H1 (cell line): ENCODE results near the gene KRTAP12-3. TPM values are rescaled to one million over a fixed set of nuclear protein-coding genes. Genes with fewer than 3 reads are reported as not detected.

Experiments
- CTCF ChIA-PET: fragments of 300-600 bp; sonication (Branson Sonifier 250); formaldehyde crosslinking; loops from one replicate; lab custom pipeline; 2021; ENCODE audit not compliant: partially characterized antibody; lab: Charles Lee
- POLR2A ChIA-PET: fragments of 300-600 bp; sonication (Branson Sonifier 250); formaldehyde crosslinking; loops from one replicate; lab custom pipeline; 2021; ENCODE audit warnings: inconsistent platforms; ENCODE audit not compliant: partially characterized antibody; lab: Charles Lee
- DNase-seq, 2 experiments: peaks; one replicate each; pipeline versions ENCODE4 v3.0.0 to v3.0.0-alpha.2; 2010 to 2022; ENCODE audit warnings: low spot score in 2 of 2, low read depth in 1 of 2, mixed read lengths in 1 of 2
- FAIRE-seq: peaks from 2 replicates; lab custom pipeline; 2011; peaks lifted over from hg19 to GRCh38; lab: Jason Lieb, UNC
- H2AFZ ChIP-seq: 2 replicates; pipeline ENCODE4 v1.8.1; 2012; ENCODE audit warnings: low read length, inconsistent platforms
- H2AK5ac ChIP-seq: 2 replicates; pipeline ENCODE4 v1.6.1; 2013; ENCODE audit warnings: low read depth, low read length
- H2BK120ac ChIP-seq: replicated peaks from 2 replicates; pipeline ENCODE3; 2013; ENCODE audit warnings: low read depth, low read length, inconsistent platforms
- H2BK12ac ChIP-seq: 2 replicates; pipeline ENCODE4 v1.6.1; 2013; ENCODE audit warnings: low read depth, low read length
- H2BK15ac ChIP-seq: 2 replicates; pipeline ENCODE4 v1.6.1; 2013; ENCODE audit warnings: low read length
- H2BK20ac ChIP-seq: 2 replicates; pipeline ENCODE4 v1.6.1; 2013; ENCODE audit warnings: low read length
- H2BK5ac ChIP-seq: 2 replicates; pipeline ENCODE4 v1.6.1; 2013; ENCODE audit warnings: low read depth, low read length
- H3K14ac ChIP-seq: 2 replicates; pipeline ENCODE4 v1.6.1; 2013; ENCODE audit warnings: inconsistent platforms; ENCODE audit not compliant: insufficient read length
- H3K18ac ChIP-seq: 2 replicates; pipeline ENCODE4 v1.6.1; 2013; ENCODE audit warnings: low read length; ENCODE audit errors: extremely low read depth
- H3K23ac ChIP-seq: 2 replicates; pipeline ENCODE4 v1.6.1; 2013; ENCODE audit warnings: inconsistent platforms; ENCODE audit not compliant: insufficient read length
- H3K23me2 ChIP-seq: 2 replicates; pipeline ENCODE4 v1.6.1; 2013; ENCODE audit warnings: low read depth, low read length
- H3K27ac ChIP-seq: 2 replicates; pipeline ENCODE4 v1.6.1; 2011; ENCODE audit warnings: low read depth, low read length, inconsistent platforms
- H3K27me3 ChIP-seq, 4 experiments: replicated peaks in 1 of 4; 1 replicate in 1 of 4; 2 replicates in 3 of 4; pipeline versions ENCODE4 v1.6.1 to v1.8.1; 2011 to 2013; ENCODE audit warnings: low read length in 3 of 4, mild to moderate bottlenecking in 3 of 4, inconsistent platforms in 2 of 4, mixed read lengths in 2 of 4, moderate library complexity in 1 of 4; ENCODE audit not compliant: control insufficient read depth in 3 of 4, insufficient read depth in 3 of 4; ENCODE audit errors: extremely low read depth in 1 of 4
- H3K36me3 ChIP-seq, 4 experiments: 2 replicates each; pipeline versions ENCODE4 v1.6.1 to v1.8.1; 2011 to 2013; ENCODE audit warnings: mild to moderate bottlenecking in 4 of 4, low read length in 3 of 4, moderate library complexity in 2 of 4, control low read depth in 1 of 4, inconsistent platforms in 1 of 4; ENCODE audit not compliant: insufficient read depth in 4 of 4, control insufficient read depth in 2 of 4
- H3K4ac ChIP-seq: replicated peaks from 2 replicates; pipeline ENCODE3; 2013; ENCODE audit warnings: low read length, low read depth, mixed read lengths, inconsistent platforms; ENCODE audit not compliant: insufficient read length
- H3K4me1 ChIP-seq, 4 experiments: replicated peaks in 1 of 4; 1 replicate in 1 of 4; 2 replicates in 3 of 4; pipeline versions ENCODE4 v1.6.1 to v1.8.1; 2011 to 2013; ENCODE audit warnings: low read length in 3 of 4, inconsistent platforms in 2 of 4, mixed read lengths in 1 of 4; ENCODE audit not compliant: insufficient read depth in 4 of 4, control insufficient read depth in 3 of 4
- H3K4me2 ChIP-seq, 2 experiments: 2 replicates each; pipeline versions ENCODE4 v1.6.1 to v1.8.1; 2011 to 2013; ENCODE audit warnings: low read depth in 2 of 2, low read length in 2 of 2, control low read depth in 1 of 2, inconsistent platforms in 1 of 2, mild to moderate bottlenecking in 1 of 2; ENCODE audit not compliant: insufficient read depth in 1 of 2
- H3K4me3 ChIP-seq, 4 experiments: fragments of 200-600, 300-600 bp in 1 of 4; sonication (generic), shearing (Covaris generic), sonication (Bioruptor Twin) in 1 of 4; 2 replicates each; pipeline versions ENCODE4 v1.5.1 to v1.8.1; 2011 to 2016; ENCODE audit warnings: low read length in 4 of 4, low read depth in 3 of 4, control low read depth in 2 of 4, inconsistent platforms in 2 of 4, mild to moderate bottlenecking in 2 of 4, mixed read lengths in 1 of 4, moderate library complexity in 1 of 4; ENCODE audit not compliant: insufficient read depth in 2 of 4; ENCODE audit errors: extremely low read depth in 1 of 4
- H3K56ac ChIP-seq: replicated peaks from 2 replicates; pipeline ENCODE3; 2013; ENCODE audit warnings: low read depth, mild to moderate bottlenecking, mixed read lengths, low read length, inconsistent platforms; ENCODE audit not compliant: insufficient read length
- H3K79me1 ChIP-seq: 2 replicates; pipeline ENCODE4 v1.6.1; 2013; ENCODE audit warnings: low read depth, low read length, control low read depth
- H3K79me2 ChIP-seq, 2 experiments: 2 replicates each; pipeline versions ENCODE4 v1.6.1 to v1.8.1; 2012 to 2013; ENCODE audit warnings: low read length in 2 of 2, mild to moderate bottlenecking in 2 of 2, inconsistent platforms in 1 of 2; ENCODE audit not compliant: insufficient read depth in 2 of 2, control insufficient read depth in 1 of 2
- H3K9ac ChIP-seq, 4 experiments: replicated peaks in 1 of 4; 1 replicate in 1 of 4; 2 replicates in 3 of 4; pipeline versions ENCODE4 v1.6.1 to v1.8.1; 2011 to 2013; ENCODE audit warnings: low read depth in 3 of 4, low read length in 3 of 4, control low read depth in 2 of 4, mild to moderate bottlenecking in 2 of 4, moderate library complexity in 2 of 4, inconsistent platforms in 1 of 4; ENCODE audit errors: extremely low read depth in 1 of 4
- H3K9me3 ChIP-seq, 2 experiments: 2 replicates each; pipeline versions ENCODE4 v1.6.1 to v1.8.1; 2012 to 2013; ENCODE audit warnings: mild to moderate bottlenecking in 2 of 2, moderate library complexity in 2 of 2, control low read depth in 1 of 2, inconsistent platforms in 1 of 2, low read depth in 1 of 2, low read length in 1 of 2, mixed read lengths in 1 of 2; ENCODE audit not compliant: insufficient read depth in 2 of 2
- H4K20me1 ChIP-seq, 2 experiments: replicated peaks in 1 of 2; 2 replicates each; pipeline versions ENCODE3 to v1.8.1; 2011 to 2013; ENCODE audit warnings: inconsistent platforms in 2 of 2, low read length in 2 of 2, mild to moderate bottlenecking in 1 of 2; ENCODE audit not compliant: insufficient read depth in 2 of 2, control insufficient read depth in 1 of 2
- H4K5ac ChIP-seq: 2 replicates; pipeline ENCODE4 v1.6.1; 2013; ENCODE audit warnings: low read length, low read depth, mixed read lengths, inconsistent platforms; ENCODE audit not compliant: insufficient read length
- H4K8ac ChIP-seq: 2 replicates; pipeline ENCODE4 v1.8.0; 2013; ENCODE audit warnings: mild to moderate bottlenecking, moderate library complexity, low read length, inconsistent platforms; ENCODE audit not compliant: insufficient read depth; ENCODE audit errors: extremely low read depth
- H4K91ac ChIP-seq: replicated peaks from 2 replicates; pipeline ENCODE3; 2013; ENCODE audit warnings: low read length, mixed read lengths, inconsistent platforms; ENCODE audit not compliant: insufficient read length
- ATF3 ChIP-seq: IDR thresholded peaks from 2 replicates; pipeline ENCODE4 v1.6.1; 2011; ENCODE audit warnings: low read depth, mild to moderate bottlenecking, low read length; ENCODE audit not compliant: insufficient read depth
- CBX5 ChIP-seq: fragments of 300-800, 300-1000 bp; sonication (generic); IDR thresholded peaks from 2 replicates; pipeline ENCODE4 v1.7.1; 2016; ENCODE audit warnings: antibody characterized with exemption, low read length, low read depth
- CREB1 ChIP-seq: IDR thresholded peaks from 2 replicates; pipeline ENCODE4 v1.6.1; 2012; ENCODE audit warnings: inconsistent platforms
- FOSL1 ChIP-seq: IDR thresholded peaks from 2 replicates; pipeline ENCODE4 v1.6.1; 2011; ENCODE audit warnings: mild to moderate bottlenecking, low read depth, low read length, moderate library complexity; ENCODE audit not compliant: insufficient read depth
- HDAC2 ChIP-seq, 2 experiments: fragments of 300-600 bp in 1 of 2; sonication (generic) in 1 of 2; IDR thresholded peaks; 2 replicates each; pipeline ENCODE4 v1.6.1; 2011 to 2012; ENCODE audit warnings: low read depth in 2 of 2, low read length in 2 of 2, mild to moderate bottlenecking in 2 of 2, moderate library complexity in 2 of 2, borderline replicate concordance in 1 of 2, inconsistent platforms in 1 of 2
- KDM1A ChIP-seq: fragments of 200-600, 300-600 bp; sonication (generic); IDR thresholded peaks from 2 replicates; pipeline ENCODE4 v1.7.1; 2016; ENCODE audit warnings: mild to moderate bottlenecking, low read length, borderline replicate concordance
- POU5F1 ChIP-seq: IDR thresholded peaks from 2 replicates; pipeline ENCODE4 v1.6.1; 2011; ENCODE audit warnings: low read depth, mild to moderate bottlenecking, low read length, moderate library complexity
- SIX5 ChIP-seq: IDR thresholded peaks from 2 replicates; pipeline ENCODE4 v1.6.1; 2011; ENCODE audit warnings: mild to moderate bottlenecking, low read depth, low read length
- SP1 ChIP-seq: IDR thresholded peaks from 2 replicates; pipeline ENCODE4 v1.6.1; 2011; ENCODE audit warnings: low read depth, low read length
- SP4 ChIP-seq: IDR thresholded peaks from 2 replicates; pipeline ENCODE4 v1.6.1; 2012; ENCODE audit warnings: low read length, inconsistent platforms
- SRF ChIP-seq: IDR thresholded peaks from 2 replicates; pipeline ENCODE4 v1.6.1; 2011; ENCODE audit warnings: mild to moderate bottlenecking, low read depth, low read length, moderate library complexity
- TAF7 ChIP-seq: optimal IDR thresholded peaks from 2 replicates; pipeline ENCODE3; 2011; ENCODE audit warnings: low read depth, mild to moderate bottlenecking, inconsistent platforms, low read length, moderate library complexity, borderline replicate concordance
- TEAD4 ChIP-seq: IDR thresholded peaks from 2 replicates; pipeline ENCODE4 v1.6.1; 2012; ENCODE audit warnings: low read depth, low read length, inconsistent platforms, mixed read lengths
- WGBS, 2 experiments: shearing (Covaris generic) in 1 of 2; methylation state at CpG; one replicate each; pipeline versions ENCODE4 v1.1.6 to v1.1.7; 2013 to 2015; ENCODE audit warnings: low lambda C conversion rate in 2 of 2, mixed read lengths in 2 of 2, inconsistent platforms in 1 of 2, low coverage in 1 of 2, missing lambda C conversion rate in 1 of 2; ENCODE audit not compliant: insufficient replicate concordance in 2 of 2, insufficient coverage in 1 of 2, insufficient read length in 1 of 2; ENCODE audit errors: extremely low coverage in 1 of 2, missing lambda C conversion rate in 1 of 2; 5-methylcytosine and 5-hydroxymethylcytosine counted together
- polyA plus RNA-seq, 7 experiments: library from polyadenylated mRNA; depleted of rRNA in 3 of 7; stranded (reverse) in 5 of 7; unstranded in 2 of 7; fragments of >200 nt in 5 of 7; fragments of 200-250 nt in 2 of 7; gene quantifications; 1 replicate in 5 of 7; 2 replicates in 1 of 7; 4 replicates in 1 of 7; pipeline versions ENCODE4 v1.2.1 to v1.2.3, GENCODE V29; 2011 to 2013; ENCODE audit warnings: missing spikeins in 2 of 7, mixed read lengths in 2 of 7
- total RNA-seq: library from RNA; stranded (reverse); fragmentation: NEBNext Ultra II Directional; extraction: Animal tissue kit (Norgen Biotek cat#: 25700); gene quantifications from 2 replicates; pipeline ENCODE4 v1.2.1, GENCODE V29; 2021

KRTAP12-3 gene
- total and polyA plus RNA-seq, 2 of the 8 experiments (the other 6 are each of a cell fraction or from before 2014, with no cell fraction given): not detected

DNA sequence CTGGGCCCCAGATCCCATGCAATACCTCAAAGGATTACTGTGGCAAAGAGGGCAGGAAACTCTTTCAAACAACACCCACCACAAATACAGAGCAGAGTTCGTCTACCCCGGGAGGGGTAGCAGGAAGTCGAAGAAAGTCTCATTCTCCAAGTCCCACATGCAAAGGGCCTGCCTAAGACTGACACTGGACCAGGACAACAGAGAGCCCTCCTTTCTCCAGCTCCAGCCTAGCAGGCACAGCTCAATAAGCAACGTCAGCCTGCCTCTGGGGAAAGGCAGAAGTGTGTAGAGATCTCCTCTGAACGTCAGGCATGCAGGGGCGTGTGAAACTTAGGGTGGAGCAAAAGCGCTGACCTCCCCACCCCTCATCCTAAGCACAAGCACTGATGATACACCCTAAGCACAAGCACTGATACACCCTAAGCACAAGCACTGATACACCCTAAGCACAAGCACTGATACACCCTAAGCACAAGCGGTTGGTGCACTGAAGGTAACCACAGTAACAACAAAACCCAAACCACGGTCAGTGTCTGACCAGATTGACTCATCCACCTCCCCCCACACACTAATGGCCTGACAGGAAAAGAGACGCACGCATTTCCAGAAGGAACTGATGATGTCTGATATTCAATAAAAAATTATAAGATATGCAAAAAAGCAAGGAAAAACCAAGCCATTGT, 1.3 kb downstream of the KRTAP12-3 start:
- Histone ChIP-seq H2BK5ac (peak overlapping the region; percentile 82; the same call in 1 of the 2 replicates), H2BK120ac (no peak overlapping the region), H3K56ac (no peak overlapping the region), H3K9me3 (peaks cover 0 to 4% of the 10 kb centered on the region in 2 experiments; a peak in 2 of 4 replicates), H4K91ac (peak overlapping the region; percentile 84), H3K27ac (no peak overlapping the region), H3K4me2 (no peak overlapping the region), H3K79me1 (no peaks in the 10 kb centered on the region), H3K4me3 (no peak overlapping the region), H3K36me3 (no peaks in the 10 kb centered on the region), H3K14ac (no peak overlapping the region), H4K8ac (no peak overlapping the region), H3K23ac (no peak overlapping the region), H4K20me1 (no peaks in the 10 kb centered on the region), H3K4me1 (peaks cover 0 to 9% (median 3%) of the 10 kb centered on the region in 4 experiments; a peak in 5 of 7 replicates), H2BK20ac (0 out of 2 replicates have a peak overlapping the region, but pooled peaks have one; percentile 51), H3K23me2 (no peaks in the 10 kb centered on the region), H2AFZ (0 out of 2 replicates have a peak overlapping the region, but pooled peaks have one; percentile 66), H2BK12ac (peak overlapping the region; percentile 92), H3K4ac (no peak overlapping the region), H2AK5ac (no peak overlapping the region), H3K18ac (peak overlapping the region; percentile 17; the same call in 1 of the 2 replicates), H3K79me2 (no peaks in the 10 kb centered on the region), H3K9ac (no peak overlapping the region; a peak in 1 of 7 replicates), H2BK15ac (peak overlapping the region; percentile 98; the same call in 1 of the 2 replicates), H4K5ac (no peak overlapping the region), H3K27me3 (no peaks in the 10 kb centered on the region)
- FAIRE-seq (no peak), DNase-seq (no peak)
- POLR2A ChIA-PET: no interaction called here
- 77% methylated on average over 9 of the region's 11 CpGs; no CpG with 5 or more reads in 1 of the 2 experiments for WGBS, 2 experiments
- CTCF ChIA-PET: no interaction called here
- TF ChIP-seq POU5F1 (no peak), CREB1 (no peak), KDM1A (no peak), SP4 (no peak), TEAD4 (no peak), TAF7 (no peak), FOSL1 (no peak), ATF3 (no peak), SP1 (no peak), SRF (no peak), SIX5 (no peak), CBX5 (no peak), HDAC2 (IDR thresholded peaks at IDR 0.05; ENCODE audit: borderline replicate concordance in 1 of 2, low read depth in 2 of 2, low read length in 2 of 2) (no peak)
